GM12891 (cell line): Measurements from ENCODE around the gene MAEL.

Experiments
- POLR2A ChIP-seq: IDR thresholded peaks from 2 replicates; pipeline ENCODE4 v1.6.1; 2011; ENCODE audit warnings: low read depth, low read length, control low read depth
- POLR2AphosphoS5 ChIP-seq: IDR thresholded peaks from 2 replicates; pipeline ENCODE4 v1.6.1; 2011; ENCODE audit warnings: low read depth, low read length, control low read depth

DNA sequence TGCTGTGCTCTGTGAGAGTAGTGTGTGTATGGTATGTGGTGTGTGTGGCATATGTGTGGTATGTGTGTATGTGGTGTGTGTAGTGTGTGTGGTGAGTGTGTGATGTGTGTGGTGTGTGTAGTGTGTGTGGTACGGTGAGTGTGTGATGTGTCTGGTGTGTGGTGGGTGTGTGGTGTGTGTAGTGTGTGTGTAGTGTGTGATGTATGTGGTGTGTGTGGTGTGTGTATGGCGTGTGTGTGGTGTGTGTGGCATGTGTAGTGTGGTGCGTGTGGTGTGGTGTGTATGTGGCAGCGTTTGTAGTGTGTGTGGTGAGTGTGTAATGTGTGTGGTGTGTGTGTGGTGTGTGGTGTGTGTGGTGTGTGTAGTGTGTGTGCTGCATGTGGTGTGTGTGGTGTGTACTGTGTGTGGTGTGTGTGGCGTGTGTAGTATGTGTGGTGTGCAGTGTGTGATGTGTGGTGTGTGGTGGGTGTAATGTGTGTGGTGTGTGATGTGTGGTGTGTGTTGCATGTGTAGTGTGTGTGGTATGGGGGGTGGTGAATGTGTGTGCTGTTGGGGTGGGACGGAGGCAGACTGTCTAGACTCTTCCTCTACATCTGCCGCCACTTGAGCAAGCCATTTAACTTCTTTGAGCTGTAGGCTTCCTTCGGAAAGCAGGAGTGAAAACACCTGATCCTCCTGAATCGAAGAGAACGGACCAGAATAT, 67.6 kb downstream of the MAEL start:
- TF ChIP-seq POLR2AphosphoS5 (no peak), POLR2A (no peak)
